GM12875 (cell line): ENCODE measurements around the gene FOXJ3.

Experiments
- H3K4me3 ChIP-seq: one replicate; pipeline ENCODE4 v1.5.1; 2011; ENCODE audit warnings: low read depth, low read length, control low read depth
- CTCF ChIP-seq: IDR thresholded peaks from 2 replicates; pipeline ENCODE4 v1.5.1; 2011; ENCODE audit warnings: low read depth, mild to moderate bottlenecking, control low read depth, inconsistent platforms, low read length, moderate library complexity, borderline replicate concordance; ENCODE audit not compliant: insufficient read depth

The FOXJ3 gene

GRCh38 chr1:42267904-42268303 is 67.1 kb downstream of the FOXJ3 start:
- no peak for TF ChIP-seq CTCF

GRCh38 chr1:42266253-42267135 is 68.5 kb downstream of the FOXJ3 start:
- no peak for TF ChIP-seq CTCF
- no peak overlapping the region for H3K4me3 ChIP-seq

More at GRCh38 chr1:42267904-42268303, 67.1 kb downstream of the FOXJ3 start:
- H3K4me3 ChIP-seq, result no peak overlapping the region

GRCh38 chr1:42264511-42265190 is 70.4 kb downstream of the FOXJ3 start:
- H3K4me3 ChIP-seq, result no peak overlapping the region
- no peak for TF ChIP-seq CTCF

GRCh38 chr1:42263019-42263418 is 72.0 kb downstream of the FOXJ3 start:
- TF ChIP-seq CTCF, result no peak
- H3K4me3 ChIP-seq, result no peak overlapping the region

GRCh38 chr1:42260376-42261070 is 74.5 kb downstream of the FOXJ3 start:
- TF ChIP-seq CTCF, result no peak
- H3K4me3 ChIP-seq, result no peak overlapping the region

- no peak overlapping the region for H3K4me3 ChIP-seq
- no peak for TF ChIP-seq CTCF
These were observed 75.3 kb downstream of the FOXJ3 start for GRCh38 chr1:42259739-42260064.
